Raji (cell line): ENCODE measurements around the gene SNN.

Source experiments
- POLR2A ChIP-seq: IDR thresholded peaks from 2 replicates; pipeline ENCODE4 v1.6.1; 2011; ENCODE audit warnings: low read depth, low read length, control low read depth; ENCODE audit not compliant: insufficient read depth

The SNN gene

DNA sequence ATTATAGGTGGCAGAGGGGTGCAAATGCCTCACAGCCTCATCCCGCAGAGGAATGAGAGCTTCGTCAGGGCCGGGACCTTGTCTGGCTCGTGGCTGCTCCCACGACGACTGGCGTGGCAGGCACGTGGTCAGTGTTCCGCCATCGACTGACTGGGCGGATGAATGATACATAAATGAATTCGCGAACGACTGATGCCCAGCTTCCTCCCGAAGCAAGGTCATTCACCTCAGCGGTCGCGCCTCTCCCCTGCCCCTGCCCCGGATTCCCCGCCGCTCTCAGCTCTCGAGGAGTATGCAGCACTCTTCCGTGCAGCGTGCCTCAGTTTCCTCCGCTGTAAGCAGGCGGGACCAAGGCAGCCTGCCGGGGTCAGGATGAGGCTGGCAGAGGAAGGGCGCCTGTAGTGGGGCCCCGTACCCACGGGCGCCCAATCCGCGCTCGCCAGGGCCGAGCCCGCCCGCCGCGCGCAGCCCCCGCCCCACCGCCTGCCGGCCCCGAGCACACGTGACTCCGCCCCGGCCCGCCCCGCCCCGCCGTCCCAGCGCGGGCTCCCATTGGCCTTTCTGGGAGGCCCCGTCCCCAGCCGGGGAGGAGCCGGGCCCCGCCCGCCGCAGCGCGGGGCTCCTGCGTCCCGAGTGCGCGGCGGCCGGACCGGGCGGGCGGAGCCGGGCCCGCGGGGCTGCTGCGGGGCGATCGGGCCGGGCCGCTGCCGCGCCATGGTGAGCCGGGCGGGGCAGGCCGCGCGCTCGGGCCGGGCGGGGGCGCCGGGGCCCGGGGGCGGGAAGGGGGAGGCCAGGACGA lies at the start of gene SNN:
TSS of gene SNN (plus strand) at position 632 of the 799 bp plus-strand sequence. CDS start 7,605 bp downstream, outside the sequence.
- peak; percentile 39; the same call in 1 of the 2 replicates for TF ChIP-seq POLR2A

DNA sequence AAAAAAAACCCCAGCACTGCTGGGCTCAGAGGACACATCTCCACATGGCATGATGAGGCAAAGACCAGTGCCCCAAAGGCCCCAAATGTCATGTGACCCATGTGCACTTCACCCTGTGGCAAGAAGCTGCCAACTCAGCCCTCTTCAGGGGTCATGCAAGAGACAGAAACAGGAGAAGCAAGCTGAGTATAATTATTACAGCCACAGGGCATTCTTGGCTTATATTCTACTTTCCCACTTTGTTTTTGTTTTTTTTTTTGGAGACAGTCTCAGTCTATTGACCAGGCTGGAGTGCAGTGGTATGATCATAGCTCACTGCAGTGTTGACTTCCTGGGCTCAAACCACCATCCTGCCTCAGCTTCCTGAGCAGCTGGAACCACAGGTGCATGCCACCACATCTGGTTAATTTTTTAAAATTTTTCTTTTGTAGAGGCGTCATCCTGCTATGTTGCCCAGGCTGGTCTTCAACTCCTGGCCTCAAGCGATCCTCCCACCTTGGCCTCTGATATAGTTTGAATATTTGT lies 48.9 kb upstream of the SNN start:
- no peak for TF ChIP-seq POLR2A

DNA sequence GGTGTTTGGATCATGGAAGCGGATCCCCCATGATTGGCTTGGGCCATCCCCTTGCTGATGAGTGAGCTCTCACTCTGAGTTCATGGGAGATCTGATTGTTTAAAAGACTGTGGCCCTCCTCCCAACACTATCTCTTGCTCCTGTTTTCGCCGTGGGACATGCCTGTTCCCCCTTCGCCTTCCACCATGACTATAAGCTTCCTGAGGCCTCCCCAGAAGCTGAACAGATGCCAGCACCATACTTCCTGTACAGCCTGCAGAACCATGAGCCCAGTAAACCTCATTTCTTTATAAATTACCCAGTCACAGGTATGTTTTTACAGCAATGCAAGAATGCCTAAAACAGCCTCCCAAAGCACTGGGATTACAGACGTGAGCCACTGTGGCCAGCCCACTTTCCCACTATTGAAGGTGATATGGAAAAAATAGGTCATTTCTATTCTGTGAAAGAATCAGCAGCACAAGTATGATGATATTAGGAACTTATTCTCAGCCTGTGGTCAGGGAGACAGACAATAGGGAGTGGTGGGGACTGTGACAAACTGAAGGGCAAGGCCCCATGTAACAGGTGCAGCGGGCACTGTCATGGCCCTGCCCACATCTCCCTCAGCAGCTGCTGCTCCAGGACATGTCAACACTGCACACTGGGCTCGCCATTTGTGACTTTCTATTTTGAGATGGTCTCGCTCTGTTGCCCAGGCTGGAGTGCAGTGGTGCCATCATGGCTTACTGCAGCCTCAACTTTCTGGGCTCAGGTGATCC lies 47.8 kb upstream of the SNN start:
- no peak for TF ChIP-seq POLR2A

DNA sequence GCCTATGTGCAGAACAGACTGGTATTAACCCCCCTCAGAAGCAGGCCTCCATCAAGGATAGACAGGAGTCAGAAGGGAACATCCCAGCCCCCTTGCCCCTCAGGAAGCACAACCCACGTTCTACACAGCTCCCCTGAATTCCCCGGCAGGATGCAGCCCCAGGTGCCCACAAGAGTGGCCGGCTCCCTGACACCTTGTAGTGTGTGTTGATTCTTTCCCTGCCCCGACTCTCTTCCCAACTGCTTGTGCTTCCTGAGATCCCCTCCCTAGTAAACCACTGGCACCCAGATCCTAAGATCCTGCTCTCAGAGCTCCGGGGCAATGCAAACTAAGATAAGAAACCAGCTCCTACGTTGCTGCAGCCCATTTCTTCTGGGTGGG lies 46.7 kb upstream of the SNN start:
- no peak for TF ChIP-seq POLR2A

DNA sequence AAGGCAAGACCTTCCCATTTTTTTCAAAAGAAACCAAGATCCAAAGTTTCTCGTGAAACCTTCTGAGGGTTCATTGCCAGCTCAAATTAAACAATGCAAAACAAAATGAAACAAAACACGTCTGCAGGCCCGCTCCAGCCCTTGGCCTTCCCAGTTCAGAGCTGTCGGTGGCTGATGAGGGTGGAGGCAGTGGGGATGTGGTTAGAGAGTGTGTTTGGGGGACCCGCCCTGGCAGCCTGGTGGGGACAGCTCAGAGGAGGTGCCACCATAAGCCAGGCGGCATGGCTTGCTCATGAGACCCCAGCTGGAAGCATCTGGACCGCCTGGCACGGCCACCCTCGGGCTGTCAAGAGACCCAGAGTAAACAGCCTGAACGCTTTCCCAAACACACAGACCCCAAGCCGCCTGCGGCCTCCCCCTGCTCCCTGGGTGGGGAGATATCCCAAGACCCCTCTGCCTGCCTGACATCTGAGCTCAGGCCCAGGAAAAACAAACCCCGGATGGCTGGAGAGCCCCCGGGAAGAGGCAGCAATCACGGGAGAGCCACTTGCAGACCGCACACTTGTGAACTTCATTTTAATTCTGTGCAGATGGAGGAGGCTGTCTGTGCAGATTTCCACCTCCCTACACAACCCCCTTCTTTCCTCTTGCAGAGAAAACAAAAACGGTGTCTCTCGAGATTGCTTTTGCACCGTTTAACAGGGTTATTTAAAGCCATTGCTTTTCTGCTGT lies 46.2 kb upstream of the SNN start:
- peak; percentile 59 for TF ChIP-seq POLR2A

DNA sequence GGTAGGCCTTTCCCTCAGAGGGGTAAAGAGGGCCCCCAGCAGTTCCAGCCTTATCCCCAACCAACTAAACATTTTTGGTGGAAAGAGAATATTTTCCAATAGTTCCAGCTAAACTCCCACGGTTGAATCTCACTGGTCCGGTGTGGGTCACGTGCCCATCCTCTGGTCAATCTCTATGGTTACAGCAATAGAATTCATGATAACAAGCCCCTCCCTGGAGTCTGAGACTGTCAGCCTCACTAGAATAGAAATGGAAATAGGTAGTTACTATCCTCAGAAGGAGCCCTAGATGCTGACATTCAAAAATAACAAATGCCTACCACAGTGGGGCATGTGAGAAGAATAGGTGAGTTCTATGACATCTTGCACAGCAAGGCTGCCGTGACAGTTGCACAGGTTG lies 44.0 kb upstream of the SNN start:
- peak; percentile 54; the same call in 1 of the 2 replicates for TF ChIP-seq POLR2A

DNA sequence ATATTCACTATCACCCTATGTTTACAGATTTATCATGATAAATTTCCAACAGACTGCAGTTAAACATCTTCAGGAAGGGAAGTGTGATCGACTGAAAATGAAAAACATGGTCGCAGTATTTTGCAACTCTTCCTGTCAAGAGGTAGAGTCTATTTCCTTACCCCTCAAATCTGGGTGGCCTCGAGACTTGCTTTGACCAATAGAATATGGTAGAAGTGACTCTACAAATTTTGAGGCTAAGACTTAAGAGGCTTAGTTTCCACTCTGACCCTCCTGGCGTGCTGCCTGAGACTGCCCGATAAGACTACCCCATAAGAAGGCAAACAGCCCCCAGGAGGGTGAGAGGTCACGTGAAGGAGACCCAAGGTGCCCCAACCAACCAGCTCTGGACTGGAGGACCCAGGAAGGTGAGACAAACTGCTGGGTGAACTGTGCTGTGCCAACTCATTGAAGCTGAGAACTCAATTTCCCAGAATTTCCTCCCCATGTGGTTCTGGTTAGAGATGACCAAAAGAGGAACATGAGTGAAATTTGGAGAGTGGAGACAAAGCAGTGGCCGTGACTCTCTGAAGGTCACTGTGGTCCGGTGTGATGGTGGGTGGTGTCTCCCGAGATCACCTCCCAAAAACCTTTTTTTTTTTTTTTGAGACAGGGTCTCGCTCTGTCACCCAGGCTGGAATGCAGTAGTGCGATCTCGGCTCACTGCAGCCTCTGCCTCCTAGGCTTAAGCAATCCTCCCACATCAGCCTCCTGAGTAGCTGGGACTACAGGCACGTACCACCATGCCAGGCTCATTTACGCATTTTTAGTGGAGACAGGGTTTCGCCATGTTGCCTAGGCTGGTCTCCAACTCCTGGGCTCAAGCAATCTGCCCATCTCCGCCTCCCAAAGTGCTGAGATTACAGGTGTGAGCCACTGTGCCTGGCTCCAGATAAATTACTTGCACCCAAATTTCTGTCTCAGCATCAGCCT lies 43.3 kb upstream of the SNN start:
- TF ChIP-seq POLR2A: no peak

DNA sequence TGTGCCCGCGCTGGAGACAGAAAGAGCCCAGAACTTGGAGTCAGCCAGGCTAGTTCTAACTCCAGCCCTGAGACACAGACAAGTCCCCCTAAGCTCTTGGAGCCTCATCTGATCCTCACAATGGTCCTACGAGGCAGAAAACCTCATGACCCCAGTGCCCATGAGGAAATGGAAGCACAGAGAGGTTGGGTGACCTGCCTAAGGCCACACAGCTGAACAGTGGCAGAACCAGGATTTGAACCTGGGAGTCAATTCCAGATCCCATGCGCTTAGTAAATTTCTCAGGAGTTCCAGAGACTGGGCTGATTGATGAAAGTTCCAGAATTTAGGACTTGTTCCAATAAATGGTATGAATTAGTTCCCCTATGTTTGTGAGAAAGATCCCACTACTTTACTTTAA lies 42.5 kb upstream of the SNN start:
- TF ChIP-seq POLR2A: no peak

DNA sequence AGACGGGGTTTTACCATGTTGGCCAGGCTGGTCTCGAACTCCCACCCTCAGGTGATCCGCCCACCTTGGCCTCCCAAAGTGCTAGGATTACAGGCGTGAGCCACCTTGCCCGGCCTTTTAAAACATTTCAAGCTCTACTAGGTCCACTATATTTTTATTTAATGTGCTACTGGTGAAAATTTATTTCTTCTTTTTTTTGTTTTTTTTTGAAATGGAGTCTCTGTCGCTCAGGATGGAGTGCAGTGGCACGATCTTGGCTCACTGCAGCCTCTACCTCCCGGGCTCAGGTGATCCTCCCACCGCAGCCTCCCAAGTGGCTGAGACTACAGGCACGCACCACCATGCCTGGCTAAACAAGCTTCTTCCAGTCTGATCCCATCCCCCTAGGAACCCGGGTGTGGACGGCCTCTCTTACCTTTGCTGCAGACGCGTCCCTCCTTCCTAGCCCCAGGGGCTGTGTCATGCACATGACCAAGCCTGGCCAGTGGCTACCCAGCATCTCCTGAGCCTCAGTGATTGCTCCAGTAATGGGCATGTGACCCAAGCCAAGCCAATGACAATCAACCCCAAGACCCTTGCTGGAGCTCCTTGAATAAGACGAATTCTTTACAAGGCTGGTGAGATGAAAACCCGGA lies 41.5 kb upstream of the SNN start:
- TF ChIP-seq POLR2A: no peak

DNA sequence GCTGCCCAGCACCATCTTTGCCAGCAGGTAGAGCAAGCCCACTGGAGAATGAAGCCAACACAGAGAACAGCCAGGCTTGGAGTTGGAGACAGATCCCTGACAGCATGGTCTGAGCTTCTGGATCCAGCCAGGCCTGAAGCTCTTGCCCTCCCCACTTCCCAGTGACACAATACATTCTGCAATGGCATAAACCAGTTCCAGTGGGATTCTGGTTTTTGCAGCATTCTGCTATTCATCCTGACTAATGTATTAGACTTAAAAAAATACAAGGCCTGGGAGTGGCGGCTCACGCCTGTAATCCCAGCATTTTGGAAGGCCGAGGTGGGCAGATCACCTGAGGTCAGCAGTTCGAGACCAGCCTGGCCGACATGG lies 41.0 kb upstream of the SNN start:
- no peak for TF ChIP-seq POLR2A

DNA sequence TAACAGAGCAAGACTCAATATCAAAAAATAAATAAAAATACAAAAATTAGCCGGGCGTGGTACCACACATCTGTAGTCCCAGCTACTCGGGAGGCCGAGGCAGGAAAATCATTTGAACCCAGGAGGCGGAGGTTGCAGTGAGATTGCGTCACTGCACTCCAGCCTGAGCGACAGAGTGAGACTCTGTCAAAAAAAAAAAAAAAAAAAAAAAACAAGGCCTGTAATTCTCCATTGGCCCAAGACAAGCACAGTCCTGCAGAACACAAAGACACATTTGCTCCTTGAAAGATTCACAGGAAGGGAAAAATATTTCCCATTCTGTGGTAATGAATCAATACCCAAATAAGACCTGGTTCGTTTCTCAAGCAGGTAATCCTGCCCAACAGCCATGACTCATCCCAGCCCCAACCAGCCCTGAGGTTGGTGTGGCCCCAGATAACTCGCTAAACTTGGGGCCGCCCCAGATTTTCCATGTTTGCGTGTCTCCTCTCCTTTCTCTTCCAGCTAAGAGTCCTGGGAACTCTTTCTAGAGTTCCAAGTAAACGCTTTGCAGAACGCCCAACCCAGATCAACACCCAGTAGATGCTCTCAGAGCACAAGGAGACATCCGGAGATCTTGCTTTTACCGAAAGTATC lies 40.3 kb upstream of the SNN start:
- TF ChIP-seq POLR2A: no peak

DNA sequence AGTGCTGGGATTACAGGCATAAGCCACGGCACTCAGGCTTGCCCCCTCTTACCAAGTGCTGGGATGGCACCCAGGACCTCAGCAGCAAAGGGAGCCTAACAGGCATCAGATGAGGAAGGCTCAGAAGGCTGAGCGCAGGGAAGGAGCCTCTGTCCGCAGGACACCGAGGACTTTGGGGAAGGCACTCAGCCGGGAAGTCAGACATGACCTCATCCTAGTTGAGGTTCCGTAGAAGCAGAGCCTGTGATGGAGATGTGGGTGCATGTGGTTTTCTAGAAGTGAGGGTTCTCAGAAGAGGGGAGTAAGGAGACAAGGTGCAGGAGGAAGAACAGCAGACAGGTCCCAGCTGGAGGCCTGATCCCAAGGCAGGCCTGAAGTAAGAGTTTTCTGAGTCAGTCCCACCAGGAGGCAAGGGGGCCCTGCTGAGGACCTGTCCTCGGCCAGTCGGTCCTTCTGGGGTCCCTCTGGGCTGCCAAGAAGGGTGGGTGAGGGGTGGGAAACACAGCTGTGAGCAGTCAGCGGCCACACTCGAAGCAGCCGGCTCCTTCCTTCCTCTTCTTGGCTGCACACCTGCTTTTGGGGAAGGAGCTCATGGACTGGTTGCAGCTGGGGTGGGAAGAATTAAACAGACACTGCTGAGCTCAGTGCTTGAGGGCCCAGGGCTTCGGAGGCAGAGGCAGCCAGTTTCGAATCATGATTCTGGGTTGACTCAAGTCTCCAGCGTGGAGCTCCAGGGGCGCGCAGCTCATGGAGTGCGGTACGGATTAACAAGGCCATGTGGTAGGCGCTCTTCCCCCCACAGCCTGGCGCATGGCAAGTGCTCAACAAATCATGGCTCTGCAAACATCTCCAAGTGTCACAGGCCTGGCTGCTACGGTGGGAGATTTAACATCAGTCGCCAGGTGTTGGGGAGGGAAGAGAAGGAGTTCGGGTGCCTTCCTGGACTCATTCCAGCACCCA lies 38.9 kb upstream of the SNN start:
- TF ChIP-seq POLR2A: no peak
